ENCODE data around the gene SECISBP2L.
A peak's percentile ranks its signal among the peaks of the same experiment; 100 is the strongest.
"Not testable (repeated sequence)": the region's sequence is repeated elsewhere in the genome, so short reads cannot be mapped to it uniquely, and the experiment has no call there.

SECISBP2L gene

DNA sequence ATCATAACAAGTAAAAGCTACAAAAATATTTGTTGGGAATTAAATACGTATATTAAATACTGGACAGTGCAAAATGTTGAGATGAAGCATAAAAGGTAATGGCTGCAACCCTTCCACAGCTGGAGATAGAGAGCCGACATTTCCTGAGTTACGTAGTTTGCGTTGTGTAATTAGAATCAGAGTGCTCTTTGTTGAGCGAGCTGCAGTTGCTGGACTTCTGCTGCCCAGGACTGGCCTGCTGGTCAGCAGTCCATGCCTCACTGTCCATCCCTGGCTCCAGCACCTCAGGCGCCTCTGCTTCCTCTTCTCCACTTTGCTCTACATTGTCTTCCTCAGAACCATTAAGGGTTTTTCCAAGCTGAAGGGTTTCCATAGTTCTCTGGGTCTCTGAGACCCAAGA is 54.1 kb downstream of the SECISBP2L start:
- DNase-seq = no peak

DNA sequence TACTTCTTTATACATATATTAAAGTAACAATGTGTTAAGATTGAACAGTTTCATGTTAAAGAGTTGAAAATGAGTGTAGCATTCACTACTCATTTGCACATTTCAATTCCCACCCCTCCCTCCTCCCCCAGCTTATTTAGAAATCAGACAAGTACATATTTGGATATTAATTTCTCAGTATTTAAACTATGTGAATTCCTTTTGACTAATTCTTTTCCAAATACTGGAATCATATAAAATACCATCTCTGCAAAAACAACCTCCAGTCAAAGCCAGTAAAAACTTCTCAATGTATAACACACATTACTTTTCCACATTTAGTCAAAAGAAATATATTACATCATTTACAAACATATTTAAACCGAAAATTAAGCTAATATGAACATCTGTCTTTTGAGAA is 57.1 kb downstream of the SECISBP2L start:
- no peak for DNase-seq

DNA sequence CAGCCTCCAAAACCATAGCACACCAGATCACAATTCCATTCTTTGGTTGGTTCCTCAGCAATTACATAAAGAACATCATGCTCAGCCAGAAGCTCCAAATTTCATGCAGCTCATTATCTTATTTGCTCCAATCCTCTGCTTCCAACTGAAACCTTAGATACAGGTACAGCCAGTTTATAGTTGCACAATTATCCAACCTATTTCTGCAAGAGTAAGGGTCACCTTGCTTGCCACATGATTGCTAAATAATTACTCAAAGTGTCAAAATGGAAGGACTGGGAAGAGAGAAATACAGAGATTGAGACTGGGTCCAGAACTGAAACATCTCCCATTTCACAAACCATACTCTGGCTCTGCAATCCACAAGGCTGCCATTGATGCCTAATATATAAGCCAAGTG is 59.1 kb downstream of the SECISBP2L start:
- no peak for DNase-seq

DNA sequence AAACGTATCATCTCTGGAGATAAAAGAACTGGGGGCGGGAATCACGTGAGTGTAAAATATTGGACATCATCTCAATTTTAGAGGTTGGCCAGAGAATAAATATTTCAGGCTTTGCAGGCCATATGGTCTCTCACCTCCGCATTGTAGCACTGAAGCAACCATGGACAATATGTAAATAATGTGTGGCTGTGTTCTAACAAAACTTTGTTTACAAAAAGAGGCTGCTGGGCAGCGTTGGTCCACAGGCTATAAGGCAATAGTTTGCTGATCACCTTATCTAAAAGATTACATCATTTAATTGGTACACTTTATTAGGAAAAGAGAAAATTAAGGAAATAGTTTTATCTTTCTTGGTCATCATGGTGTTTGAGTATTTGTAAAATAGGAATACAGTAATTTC is 60.0 kb downstream of the SECISBP2L start:
- no peak for DNase-seq

DNA sequence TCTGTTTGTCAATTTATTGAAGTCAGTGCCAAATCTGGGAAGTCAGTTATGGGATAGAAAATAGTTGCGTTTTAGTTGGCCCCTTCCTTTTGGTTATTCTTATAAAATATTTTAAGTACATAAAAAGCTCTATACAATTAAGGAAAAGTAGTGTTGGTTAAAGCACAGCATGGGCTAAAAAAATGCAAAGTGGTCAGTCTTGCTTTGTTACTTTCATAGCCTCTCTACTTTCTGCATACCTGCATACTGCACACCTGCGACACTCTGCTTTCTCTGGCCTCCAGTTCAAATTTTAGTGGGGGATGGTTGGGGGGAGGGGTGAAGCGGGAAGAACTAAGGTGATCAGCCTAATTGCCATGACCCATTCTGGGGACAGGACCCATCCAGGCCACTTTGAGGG is 60.7 kb downstream of the SECISBP2L start:
- no peak for DNase-seq

DNA sequence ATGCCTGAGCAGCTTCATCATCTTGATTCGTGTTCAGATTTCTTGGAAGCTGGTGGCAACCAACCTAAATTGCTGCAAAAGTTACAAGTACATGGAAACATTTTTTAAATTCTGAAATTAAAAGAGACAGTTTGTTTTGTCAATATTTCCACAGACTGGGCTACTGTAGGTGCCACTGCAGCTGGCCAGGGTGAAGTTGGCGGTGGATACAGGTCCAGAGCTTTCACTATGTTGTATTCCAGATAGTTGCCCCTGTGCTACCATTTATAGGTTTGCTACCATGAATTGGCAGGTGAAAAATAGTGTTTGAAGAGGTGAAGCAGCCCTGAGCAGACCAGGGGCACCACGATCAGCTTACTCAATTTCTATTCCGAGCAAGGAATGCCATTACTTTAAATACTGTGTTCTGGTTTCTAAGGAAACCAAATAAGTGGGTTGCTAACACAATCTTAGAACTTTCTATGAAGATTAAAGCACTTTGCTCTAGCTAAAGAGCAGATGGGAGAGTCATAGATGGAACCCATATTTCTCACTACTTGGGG is 61.4 kb downstream of the SECISBP2L start:
- no peak for DNase-seq

DNA sequence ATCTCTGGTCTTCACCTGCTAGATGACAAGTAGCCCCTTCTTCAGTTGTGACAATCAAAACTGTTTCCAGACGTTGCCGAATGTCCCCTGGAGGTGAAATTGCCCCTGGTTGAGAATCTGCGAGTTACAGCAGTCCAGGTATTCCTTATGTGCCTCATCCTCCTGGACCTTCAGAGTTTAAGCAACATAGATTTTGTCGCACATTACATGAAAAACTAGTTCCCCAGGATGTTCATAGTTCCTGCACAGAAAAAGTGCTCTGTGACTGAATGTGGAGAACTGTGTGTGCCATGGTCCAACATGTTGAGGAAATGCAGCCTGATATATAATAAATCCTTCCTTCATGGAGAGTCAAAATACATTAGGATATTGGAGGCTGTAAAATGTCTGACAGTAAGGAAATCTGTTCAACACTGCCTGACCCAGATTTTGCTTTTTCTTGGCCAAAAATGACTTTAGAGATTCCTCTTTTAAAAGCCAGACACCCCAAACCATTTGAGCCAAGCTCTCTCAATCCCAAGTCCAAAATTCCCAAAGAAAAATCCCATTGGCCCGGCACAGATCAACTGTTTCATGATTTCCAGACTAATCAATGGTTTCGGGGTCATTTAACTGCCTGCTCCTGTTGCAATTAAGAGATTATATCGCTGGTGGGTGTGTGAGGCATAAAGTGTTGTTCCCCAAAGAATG is 62.1 kb downstream of the SECISBP2L start:
- DNase-seq = no peak

DNA sequence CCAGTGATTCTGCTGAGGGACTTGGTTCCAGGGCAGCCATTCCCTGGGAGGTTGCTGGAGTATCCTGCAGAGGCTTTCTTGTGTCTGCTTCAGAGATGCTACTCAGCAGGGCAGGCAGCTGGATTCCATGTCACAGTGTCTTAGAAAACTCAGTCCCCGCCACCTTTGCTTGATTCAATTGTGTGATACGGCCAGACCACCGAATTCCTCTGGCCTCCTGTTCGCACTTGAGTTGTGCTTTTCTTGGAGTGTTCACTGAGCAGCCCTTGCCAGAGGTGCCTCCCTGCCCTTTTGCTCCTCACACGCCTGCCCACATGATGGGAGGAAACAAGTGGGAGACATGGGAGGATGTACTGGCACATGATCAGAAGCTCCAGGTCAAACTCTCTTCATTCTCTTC is 62.9 kb downstream of the SECISBP2L start:
- DNase-seq = no peak

DNA sequence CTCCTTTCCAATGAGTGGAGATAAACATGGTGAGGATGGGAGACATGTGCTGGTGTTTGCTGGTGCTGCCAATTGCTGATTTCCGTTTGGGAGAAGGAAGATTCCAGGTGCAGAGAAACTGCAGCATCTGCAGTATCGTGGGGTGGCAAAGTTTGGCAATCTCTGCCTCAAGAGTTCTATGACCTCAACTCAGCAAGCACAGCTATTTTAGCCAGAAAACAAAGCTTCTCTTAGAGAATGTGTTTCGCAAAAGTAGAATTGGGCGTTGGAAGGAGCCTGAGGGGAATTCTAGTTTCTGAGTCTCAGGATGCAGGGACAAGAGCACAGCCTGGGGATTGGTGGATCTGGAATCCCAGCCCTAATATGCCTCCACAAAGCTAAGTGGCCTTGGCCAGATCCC is 64.3 kb downstream of the SECISBP2L start:
- DNase-seq = no peak

DNA sequence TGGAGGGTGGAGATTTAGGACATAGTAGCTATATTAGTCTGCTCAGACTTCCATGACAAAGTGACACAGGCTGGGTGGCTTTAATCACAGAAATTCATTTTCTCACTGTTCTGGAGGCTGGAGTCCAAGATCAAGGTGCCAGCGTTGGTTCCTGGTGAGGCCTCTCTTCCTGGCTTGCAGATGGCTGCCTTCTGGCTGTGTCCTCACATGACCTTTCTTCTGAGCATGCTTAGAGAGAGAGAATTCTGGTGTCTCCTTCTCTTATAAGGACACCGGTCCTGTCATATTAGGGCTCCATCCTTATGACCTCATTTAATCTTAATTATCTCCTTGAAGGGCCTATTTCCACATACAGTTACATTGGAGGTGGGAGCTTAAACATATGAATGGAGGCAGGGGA is 67.6 kb downstream of the SECISBP2L start:
- no peak for DNase-seq

DNA sequence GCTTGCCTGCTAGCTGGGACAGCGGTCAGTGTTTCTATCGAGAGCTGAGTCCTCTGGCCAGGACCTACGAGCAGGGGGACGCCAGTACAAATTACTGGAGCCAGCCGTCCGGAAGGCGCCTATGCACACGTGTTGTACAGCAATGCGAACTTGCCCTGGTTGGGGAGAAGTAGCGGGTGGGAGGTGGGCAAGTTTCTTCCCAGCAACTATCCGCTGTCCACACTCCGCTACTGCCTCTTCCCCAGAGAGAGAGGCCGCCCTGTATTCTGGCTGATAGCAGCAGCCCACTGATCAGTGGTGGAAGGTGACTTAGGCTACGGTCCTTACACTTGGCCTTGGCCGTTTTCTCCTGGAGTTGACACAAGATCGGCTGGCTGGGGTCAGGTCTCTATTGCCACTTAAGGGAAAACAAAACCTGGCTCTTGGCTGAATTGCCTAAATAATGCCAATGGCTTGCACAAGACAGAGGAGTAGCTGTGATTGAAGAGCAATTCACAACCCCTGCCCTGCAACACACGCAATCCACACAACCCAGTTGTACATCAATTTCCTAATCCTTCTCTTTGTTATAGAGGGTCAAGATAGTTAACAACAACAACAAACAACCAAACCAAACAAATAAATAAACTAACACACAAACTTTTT is 69.7 kb downstream of the SECISBP2L start:
- no peak for DNase-seq

DNA sequence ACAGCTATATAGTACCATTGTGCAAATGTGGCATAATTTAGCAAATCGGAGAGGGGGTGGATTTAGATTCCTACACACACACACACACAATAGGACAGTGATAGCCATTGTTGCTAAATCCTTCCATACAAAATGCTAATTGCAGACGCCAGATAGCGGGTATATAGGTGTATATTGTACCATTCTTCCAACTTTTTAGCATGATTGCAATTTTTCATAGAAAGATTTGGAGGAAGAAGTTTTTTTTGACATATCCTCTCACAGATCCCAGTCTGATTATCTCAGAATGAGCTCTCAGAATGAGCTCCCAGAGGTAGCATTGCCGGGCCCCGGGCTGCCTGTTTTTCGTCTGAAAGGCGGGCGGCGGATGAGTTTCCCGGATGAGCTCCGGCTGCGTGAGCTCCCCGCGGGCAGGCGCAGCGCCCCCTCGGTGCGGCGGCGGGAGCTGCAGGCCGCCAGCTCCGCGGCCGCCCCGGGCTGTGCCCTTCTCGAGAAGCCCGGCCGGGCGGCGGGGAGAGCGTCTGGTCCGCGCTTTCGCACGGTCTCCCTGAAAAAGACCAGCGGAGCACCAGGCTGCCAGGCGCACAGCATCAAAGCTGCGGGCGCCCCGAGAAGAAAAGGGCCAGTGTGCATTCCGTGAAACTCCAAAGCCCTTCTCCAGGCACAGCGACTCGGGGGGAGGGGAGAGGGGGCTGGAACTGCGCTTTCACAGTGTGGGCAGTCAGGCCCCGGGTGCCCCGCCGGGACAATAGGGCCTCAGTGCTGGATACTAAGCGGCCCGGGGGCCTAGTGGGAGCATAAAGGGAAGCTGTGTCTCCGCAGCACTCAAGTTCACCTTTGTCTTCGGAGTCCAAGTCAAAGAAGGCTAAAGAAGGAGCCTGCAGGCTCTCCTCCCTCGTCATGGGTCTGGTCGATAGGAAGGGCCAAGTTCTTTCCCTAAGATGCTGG is 70.5 kb downstream of the SECISBP2L start:
- DNase-seq = peak; percentile 93

DNA sequence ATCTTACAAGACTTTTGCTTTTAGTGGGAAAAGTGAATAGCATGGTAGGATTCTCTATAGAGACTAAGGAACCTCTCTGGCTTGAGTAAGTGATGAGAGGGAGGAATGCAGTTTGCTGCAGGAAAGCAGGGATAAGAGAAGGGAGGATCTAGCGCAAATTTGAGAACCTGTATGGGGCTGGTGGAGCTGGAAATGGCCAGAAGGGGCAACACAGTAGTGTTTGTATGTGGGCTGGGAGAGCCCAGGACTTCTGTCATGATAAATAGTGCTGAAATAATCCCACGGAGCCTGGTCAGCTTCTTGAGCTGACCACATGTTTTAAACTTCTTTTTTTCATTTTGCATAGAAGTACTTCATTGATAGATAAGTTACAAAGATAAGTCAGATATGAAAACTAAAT is 71.4 kb downstream of the SECISBP2L start:
- DNase-seq = peak; percentile 44

DNA sequence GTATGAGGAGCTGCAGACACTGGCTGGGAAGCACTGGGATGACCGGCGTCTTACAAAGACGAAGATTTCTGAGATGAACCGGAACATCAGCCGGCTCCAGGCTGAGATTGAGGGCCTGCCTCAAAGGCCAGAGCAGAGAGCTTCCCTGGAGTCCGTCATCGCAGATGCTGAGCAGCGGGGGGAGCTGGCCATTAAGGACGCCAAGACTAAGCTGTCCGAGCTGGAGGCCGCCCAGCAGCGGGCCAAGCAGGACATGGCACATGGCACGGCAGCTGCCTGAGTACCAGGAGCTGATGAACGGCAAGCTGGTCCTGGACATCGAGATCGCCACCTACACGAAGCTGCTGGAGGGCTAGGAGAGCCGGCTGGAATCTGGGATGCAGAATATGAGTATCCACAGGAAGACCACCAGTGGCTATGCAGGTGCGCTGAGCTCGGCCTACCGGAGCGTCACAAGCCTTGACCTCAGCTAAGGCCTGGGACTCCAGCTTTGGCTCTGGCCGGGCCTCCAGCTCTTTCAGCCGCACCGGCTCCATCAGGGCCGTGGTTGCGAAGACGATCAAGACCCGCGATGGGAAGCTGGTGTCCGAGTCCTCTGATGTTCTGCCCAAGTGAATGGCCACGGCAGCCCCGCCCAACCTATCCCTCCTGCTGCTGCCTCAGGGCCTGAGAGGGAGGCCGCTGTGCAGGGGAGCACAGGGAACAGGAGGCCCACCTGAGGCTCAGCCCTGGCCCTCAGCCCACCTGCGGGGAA is 73.3 kb downstream of the SECISBP2L start:
- no peak for DNase-seq

DNA sequence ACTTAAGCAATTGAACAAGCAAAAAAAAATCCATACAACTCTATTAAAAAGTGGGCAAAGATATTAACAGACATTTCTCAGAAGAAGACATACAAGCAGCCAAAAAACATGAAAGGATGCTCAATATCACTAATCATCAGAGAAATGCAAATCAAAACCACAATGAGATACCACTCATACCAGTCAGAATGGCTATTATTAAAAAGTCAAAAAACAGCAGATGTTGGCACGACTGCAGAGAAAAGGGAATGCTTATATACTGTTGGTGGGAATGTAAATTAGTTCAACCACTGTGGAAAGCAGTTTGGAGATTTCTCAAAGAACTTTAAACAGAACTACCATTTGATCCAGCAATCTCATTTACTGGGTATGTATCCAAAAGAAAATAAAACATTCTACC is 75.3 kb downstream of the SECISBP2L start:
- DNase-seq = not testable (repeated sequence)

DNA sequence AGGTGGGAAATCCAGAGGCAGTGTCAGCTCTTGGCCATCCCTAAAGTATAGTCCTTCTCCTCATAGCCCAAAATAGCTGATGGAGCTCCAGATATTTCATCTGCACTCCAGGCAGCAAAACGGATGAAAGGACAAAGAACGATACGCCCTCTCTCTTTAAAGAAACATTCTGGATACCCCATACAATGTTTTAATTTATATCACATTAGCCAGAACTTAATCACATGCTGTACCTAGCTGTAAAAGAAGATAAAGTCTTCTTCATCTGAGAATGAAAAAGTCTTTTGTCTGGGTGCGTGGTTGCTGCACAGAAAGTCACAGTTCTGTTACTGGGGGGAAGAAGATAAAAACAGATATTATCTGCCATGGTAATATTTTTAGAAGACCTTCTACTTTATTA is 78.2 kb downstream of the SECISBP2L start:
- DNase-seq = peak; percentile 21

DNA sequence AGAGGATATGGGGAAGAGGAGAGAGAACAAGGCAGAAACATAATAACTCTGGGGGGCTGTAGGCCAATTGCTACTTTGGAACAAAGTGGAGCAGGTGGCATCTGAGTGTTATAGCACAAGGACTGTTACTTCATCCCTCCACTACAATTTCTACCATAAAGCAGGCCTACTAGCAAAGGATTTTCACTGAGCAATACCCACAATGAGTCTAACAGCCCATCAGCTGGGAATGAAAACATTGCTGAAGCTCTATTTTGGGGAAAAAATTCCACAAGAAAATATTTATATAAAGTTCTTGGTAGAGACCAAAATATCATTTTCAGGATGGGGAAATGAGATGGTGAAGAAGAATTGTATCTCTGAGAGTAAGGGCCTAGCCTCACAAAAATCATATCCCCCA is 78.9 kb downstream of the SECISBP2L start:
- DNase-seq = no peak

DNA sequence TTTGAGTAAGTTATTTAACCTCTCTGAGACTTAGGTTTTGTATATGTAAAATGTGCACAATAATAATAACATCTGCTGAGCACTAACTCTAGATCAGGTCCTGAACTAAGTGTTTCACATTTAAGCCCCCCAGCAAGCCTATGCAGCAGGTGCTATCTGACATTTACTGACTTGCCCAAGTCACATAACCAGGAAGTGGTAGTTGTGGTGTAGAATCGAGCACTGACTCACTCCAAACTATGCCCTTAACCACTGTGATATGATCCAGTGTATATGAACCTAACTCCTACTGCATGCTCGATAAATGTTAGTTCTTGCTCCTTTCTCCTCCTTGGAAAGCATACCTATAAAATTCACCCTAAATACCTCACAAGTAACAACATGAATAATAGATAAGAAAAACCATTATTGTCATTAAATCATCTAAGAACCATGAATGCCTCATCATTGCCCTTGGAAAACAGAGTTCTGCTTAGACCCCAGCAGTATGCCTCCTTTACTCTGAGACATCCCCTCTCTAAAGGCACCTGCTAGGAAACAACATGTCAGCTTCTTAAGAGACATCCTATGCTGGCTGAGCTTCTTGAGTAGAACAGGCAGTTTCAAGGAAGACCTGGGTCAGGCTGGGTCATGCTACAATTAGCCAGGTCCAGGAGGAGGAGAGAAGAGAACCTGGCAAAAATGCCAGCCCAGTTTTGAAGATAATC is 79.5 kb downstream of the SECISBP2L start:
- DNase-seq = peak; percentile 86

DNA sequence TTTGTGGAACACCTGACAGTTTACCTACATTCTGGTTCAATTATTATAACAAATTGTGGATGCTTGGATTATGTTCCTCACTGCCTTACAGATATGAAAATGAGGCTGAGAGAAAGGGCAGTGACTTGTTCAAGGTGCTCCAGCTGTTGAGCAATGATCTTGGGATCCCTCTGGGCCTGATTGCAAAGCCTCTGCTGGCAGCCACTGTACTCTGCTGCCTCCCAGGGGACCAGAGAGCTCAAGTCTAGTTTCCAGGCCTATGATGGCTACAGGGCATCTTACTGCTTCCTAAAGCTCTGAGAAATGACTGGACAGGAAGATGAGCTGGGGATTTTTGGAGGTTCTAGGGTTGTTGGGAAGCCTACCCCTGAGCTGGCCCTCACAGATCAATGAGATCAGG is 80.3 kb downstream of the SECISBP2L start:
- peak; percentile 78 for DNase-seq

DNA sequence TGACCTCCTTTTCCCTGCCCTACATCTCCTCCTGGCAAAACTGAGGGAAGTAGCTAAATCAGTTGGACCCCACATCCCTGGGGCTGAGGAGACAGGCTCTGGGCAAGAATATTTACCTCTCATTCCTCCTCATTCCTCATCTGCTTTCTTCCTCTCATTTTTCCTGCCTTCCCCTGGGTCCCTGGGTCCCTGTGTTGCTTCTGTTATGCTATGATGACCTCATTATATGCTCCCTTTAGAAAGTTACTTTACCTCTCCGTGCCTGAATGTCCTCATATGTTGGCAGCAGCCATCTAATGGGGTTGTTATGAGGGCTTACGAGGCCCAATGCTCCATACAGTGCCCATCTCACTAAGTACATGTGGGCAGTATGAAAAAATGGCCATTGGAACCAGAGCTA is 81.3 kb downstream of the SECISBP2L start:
- no peak for DNase-seq

DNA sequence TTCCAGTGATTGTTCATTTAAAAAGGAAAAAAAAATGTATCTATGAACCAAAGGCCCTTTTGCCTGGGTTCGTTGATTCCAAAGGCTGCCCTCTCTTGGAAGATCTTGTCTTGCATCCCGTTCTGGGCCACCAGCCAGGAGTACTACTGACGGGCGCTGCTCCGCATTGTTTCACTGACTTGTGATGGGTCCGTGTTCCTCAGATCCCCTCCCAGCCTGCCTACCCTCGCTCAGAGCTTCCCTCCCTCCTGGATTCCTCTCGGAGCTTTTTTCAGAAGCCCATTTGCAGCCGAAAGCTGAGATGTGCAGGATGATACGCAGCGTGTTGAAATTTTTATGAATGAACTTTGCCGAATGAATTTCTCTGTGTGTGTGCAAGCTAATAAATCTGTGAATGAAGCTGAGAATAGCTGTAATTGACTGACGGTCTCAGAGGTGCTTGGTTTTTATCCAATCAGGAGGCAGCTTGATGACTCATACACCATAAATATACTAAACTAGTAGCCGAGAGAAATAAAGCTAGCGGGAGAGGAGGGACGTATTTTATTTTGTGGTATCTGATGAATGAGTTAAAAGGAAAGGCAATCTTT is 82.6 kb downstream of the SECISBP2L start, which contains the start of gene SHC4:
SHC4 (minus strand) TSS at position 396 of the 590 bp plus-strand sequence. CDS start 904 bp downstream, outside the sequence.
- peak; percentile 79 for DNase-seq
